ENCODE results near the gene MRPL36. TPM values are rescaled to one million over a fixed set of nuclear protein-coding genes. Genes with fewer than 3 reads are reported as not detected.

Gene MRPL36
- total RNA-seq, 2 experiments from 2014 or later = 60.7 to 63.4 TPM

GRCh38 chr5:1751026-1751863, 48.4 kb downstream of the MRPL36 start:
- no peak for DNase-seq
- no peak overlapping the region for H3K27ac Mint-ChIP-seq
- H3K9me3 Mint-ChIP-seq = no peaks in the 10 kb centered on the region
- no peaks in the 10 kb centered on the region for H3K4me1 Mint-ChIP-seq (ENCODE audit: low read depth)
- H3K27me3 Mint-ChIP-seq (ENCODE audit: low read depth) = no peaks in the 10 kb centered on the region
- intact Hi-C loops (cut with micrococcal nuclease) = no loop called here
- H3K36me3 Mint-ChIP-seq (ENCODE audit: low read depth) = no peaks in the 10 kb centered on the region
- H3K4me3 Mint-ChIP-seq = no peak overlapping the region
- CTCF ChIA-PET = no interaction called here

GRCh38 chr5:1750469-1750868, 49.2 kb downstream of the MRPL36 start:
- CTCF ChIA-PET = no interaction called here
- no peak for DNase-seq
- intact Hi-C loops (cut with micrococcal nuclease) = no loop called here

GRCh38 chr5:1749346-1750124, 50.1 kb downstream of the MRPL36 start:
- Mint-ChIP-seq H3K27me3 (ENCODE audit: low read depth) (no peaks in the 10 kb centered on the region), H3K27ac (no peak overlapping the region), H3K36me3 (ENCODE audit: low read depth) (no peaks in the 10 kb centered on the region), H3K4me1 (ENCODE audit: low read depth) (no peaks in the 10 kb centered on the region), H3K4me3 (no peak overlapping the region), H3K9me3 (no peaks in the 10 kb centered on the region)
- CTCF ChIA-PET = interaction anchor here (1.0 kb wide), 1 partner anchor 10 kb away, joined by 4 read pairs; no protein-coding TSS in a partner anchor
- no peak for DNase-seq
- intact Hi-C loops (cut with micrococcal nuclease) = no loop called here

More at GRCh38 chr5:1750469-1750868, 49.2 kb downstream of the MRPL36 start:
- H3K4me1 Mint-ChIP-seq (ENCODE audit: low read depth) = no peaks in the 10 kb centered on the region
- no peak overlapping the region for H3K27ac Mint-ChIP-seq
- no peaks in the 10 kb centered on the region for H3K27me3 Mint-ChIP-seq (ENCODE audit: low read depth)
- H3K9me3 Mint-ChIP-seq = no peaks in the 10 kb centered on the region
- H3K36me3 Mint-ChIP-seq (ENCODE audit: low read depth) = no peaks in the 10 kb centered on the region
- H3K4me3 Mint-ChIP-seq = no peak overlapping the region

GRCh38 chr5:1748845-1749244, 50.8 kb downstream of the MRPL36 start:
- CTCF ChIA-PET = interaction anchor here (1.0 kb wide), 1 partner anchor 10 kb away, joined by 4 read pairs; no protein-coding TSS in a partner anchor
- H3K27ac Mint-ChIP-seq = no peak overlapping the region
- DNase-seq = no peak
- no peaks in the 10 kb centered on the region for H3K27me3 Mint-ChIP-seq (ENCODE audit: low read depth)
- no peaks in the 10 kb centered on the region for H3K4me1 Mint-ChIP-seq (ENCODE audit: low read depth)
- no peak overlapping the region for H3K4me3 Mint-ChIP-seq
- no peaks in the 10 kb centered on the region for H3K9me3 Mint-ChIP-seq
- H3K36me3 Mint-ChIP-seq (ENCODE audit: low read depth) = no peaks in the 10 kb centered on the region
- intact Hi-C loops (cut with micrococcal nuclease) = no loop called here

Other genes with a start within 250 kb of the MRPL36 start
- 10 to 100 TPM; 39.5 to 44.6 TPM for gene NDUFS6, start 1.6 kb upstream of the MRPL36 start, total RNA-seq
- gene IRX4, start 83.1 kb upstream of the MRPL36 start, total RNA-seq = not detected